GM21367 (cell line): ENCODE data around the gene C11orf68.
A peak's percentile ranks its signal among the peaks of the same experiment; 100 is the strongest.
"Not testable (repeated sequence)": the region's sequence is repeated elsewhere in the genome, so short reads cannot be mapped to it uniquely, and the experiment has no call there.

Experiments used
- ATAC-seq: cut with Tn5 transposase; IDR thresholded peaks from one replicate; pipeline ENCODE4 v1.9.1; 2021; ENCODE audit not compliant: unreplicated experiment

Gene C11orf68

DNA sequence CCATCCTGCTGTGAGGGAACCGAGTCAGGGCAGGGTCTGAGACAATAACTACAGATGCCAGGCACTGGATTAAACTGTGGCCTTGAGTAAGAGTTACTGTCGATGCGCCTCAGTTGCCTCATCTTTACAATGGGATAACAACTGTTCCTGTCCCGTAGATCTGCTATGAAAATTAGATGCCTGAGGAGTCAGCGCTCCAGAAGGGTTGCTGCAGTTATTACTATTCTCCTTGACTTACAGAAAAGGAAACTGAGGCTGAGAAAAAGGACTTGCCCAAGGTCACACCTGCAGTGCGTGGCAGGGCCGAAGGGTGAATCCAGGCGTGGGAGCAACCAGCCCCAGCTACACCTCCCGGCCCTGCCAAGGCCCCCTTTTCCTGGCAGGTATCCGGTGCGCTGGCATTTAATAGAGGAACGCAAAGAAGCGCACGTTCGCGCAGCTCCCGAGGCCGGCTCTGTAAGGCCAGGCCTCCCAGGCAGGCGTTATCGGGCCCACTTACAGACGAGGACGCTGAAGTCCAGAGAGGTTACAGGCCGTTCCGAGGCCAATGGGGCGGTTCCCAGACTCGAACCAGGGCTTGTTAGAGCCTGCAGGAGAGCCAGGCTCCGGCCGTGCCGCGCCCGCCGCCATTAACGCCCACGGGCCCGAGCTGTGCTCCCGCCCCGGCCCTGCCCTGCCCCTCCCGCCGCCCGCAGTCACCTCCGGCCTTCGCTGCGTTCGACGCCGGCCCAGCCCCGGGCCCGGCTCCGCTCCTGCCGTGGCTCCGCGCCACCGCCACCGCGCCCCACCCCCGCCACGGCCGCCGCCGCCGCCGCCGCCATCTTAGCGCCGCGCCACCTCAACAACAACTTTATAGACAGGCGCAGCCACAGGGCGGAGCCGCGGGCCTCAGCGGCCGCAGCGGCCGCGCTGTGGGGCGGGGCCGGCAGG is at the start of gene C11orf68:
TSS of gene C11orf68 (minus strand) at position 852 of the 930 bp plus-strand sequence. CDS start at position 821, 31 bp downstream.
- peak; percentile 32 for ATAC-seq

DNA sequence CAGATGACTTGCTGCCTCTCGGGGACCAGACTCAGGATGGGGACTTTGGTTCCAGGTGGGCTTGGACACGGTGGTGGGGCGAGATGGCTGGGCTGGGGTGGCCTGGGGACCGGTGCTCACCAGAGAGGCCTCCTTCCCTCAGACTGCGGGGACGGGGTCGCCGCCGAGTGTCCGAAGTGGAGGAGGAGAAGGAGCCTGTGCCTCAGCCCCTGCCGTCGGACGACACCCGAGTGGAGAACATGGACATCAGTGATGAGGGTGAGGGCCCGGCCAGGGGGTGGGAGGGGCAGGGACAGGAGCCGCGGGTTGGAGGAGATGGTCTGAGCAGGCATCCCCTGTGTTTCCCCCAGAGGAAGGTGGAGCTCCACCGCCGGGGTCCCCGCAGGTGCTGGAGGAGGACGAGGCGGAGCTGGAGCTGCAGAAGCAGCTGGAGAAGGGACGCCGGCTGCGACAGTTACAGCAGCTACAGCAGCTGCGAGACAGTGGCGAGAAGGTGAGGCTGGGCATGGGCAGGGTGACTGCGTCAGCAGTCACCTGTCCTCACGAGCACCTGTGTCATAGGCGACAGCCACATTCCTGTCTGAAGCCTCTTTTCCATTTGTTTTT is 48.6 kb upstream of the C11orf68 start:
- no peak for ATAC-seq

DNA sequence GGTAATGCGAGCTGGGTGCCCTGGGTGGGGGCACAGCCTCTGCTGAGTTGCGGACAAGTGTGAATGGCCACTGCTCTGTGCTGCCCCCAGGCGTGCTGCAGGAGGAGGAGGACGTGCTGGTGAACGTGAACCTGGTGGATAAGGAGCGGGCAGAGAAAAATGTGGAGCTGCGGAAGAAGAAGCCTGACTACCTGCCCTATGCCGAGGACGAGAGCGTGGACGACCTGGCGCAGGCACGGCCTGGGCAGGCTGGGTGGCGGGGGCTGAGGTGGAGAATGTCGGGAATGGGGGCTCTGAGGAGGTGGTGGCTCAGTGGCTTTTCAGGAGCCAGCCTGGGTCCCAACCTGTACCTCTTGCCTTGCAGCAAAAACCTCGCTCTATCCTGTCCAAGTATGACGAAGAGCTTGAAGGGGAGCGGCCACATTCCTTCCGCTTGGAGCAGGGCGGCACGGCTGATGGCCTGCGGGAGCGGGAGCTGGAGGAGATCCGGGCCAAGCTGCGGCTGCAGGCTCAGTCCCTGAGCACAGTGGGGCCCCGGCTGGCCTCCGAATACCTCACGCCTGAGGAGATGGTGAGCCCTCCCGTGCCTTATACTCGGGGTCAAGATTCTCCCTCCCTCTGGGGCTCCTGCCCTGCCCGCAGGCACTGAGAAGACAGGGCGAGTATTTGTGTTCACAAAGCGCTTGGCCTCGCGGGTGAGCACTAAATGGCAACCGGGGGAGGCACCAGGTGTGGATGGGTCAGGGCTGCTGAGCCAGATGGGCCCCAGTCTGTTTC is 47.3 kb upstream of the C11orf68 start:
- ATAC-seq, result no peak

DNA sequence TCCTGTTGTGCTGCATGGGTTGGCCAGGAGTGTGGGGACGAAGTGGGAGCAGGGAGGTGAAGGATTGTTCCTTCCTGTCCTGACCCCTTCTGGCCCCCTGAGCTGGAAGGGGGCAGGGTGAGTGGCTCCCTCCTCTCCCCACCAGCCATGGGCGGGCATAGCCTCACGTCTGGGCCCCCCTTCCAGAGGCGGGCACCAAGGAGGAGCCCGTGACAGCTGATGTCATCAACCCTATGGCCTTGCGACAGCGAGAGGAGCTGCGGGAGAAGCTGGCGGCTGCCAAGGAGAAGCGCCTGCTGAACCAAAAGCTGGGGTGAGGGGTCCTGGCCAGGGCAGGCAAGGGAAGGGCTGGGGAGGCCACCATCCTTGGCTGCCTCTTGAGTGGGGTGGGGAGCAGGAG is 46.0 kb upstream of the C11orf68 start:
- no peak for ATAC-seq

DNA sequence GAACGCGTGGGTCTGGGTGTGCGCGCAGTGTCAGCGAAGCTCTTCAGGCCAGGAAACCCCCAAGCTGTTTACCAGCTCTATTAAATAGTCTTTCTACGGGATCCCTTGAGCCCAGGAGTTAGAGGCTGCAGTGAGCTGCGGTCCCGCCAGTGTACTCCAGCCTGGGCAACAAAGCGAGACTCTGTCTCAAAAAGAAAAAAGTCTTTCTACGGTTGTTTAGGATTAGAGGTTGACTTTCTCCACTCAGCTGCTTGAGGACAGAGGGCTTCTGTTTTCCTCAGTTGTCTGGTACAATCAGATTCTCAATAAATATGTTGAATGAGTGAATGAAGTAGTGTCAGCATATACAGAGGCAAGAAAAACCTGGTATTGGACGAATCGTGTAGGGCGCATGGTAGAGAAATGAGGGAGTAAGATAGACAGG is 43.3 kb upstream of the C11orf68 start:
- ATAC-seq, result no peak

DNA sequence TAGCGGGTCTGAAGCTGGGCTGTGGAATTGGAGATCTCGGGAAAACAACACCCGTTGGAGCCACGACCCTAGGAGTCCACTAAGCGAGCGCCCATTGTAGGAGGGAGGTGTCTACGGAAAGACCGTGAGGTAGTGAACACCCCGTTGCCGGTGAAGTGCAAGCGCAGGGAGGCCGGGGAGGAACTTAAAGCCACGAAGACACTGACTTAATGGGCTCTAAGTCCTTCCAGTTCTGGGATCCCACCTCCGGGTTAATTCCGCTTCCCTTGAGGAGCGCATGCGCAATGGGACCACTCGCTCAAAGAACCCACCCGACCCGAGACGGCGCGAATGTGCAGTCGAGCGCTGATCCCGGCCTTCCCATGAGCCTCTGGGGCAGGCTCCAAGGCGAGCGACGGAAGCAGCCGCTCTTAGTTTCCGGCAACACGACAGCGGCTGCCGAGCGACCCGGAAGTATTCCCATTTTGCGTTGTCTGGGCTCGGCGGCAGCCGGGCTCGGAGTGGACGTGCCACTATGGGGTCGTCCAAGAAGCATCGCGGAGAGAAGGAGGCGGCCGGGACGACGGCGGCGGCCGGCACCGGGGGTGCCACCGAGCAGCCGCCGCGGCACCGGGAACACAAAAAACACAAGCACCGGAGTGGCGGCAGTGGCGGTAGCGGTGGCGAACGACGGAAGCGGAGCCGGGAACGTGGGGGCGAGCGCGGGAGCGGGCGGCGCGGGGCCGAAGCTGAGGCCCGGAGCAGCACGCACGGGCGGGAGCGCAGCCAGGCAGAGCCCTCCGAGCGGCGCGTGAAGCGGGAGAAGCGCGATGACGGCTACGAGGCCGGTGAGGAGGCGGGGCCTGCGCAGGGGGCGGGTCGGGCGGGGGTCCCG is 42.6 kb upstream of the C11orf68 start, which contains the start of gene SART1:
TSS of gene SART1 (plus strand) at position 468 of the 874 bp plus-strand sequence. CDS start at position 515, 47 bp downstream.
- peak; percentile 64 for ATAC-seq

DNA sequence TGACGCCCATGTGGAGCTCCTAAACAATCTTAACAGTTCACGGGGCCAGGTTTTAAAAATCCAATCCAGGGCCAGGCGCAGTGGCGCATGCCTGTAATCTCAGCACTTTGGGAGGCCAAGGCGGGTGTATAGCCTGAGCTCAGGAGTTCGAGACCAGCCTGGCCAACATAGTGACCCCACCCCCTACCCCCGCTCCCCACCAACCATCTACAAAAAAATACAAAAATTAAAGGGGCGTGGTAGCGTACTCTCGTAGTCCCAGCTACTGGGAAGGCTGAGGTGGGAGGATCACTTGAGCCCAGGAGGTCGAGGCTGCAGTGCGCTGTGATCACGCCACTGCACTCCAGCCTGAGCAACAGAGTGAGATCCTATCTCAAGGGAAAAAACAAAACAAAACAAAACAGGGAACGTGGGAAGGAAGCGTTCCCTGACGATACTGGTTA is 42.0 kb upstream of the C11orf68 start:
- ATAC-seq, result no peak

DNA sequence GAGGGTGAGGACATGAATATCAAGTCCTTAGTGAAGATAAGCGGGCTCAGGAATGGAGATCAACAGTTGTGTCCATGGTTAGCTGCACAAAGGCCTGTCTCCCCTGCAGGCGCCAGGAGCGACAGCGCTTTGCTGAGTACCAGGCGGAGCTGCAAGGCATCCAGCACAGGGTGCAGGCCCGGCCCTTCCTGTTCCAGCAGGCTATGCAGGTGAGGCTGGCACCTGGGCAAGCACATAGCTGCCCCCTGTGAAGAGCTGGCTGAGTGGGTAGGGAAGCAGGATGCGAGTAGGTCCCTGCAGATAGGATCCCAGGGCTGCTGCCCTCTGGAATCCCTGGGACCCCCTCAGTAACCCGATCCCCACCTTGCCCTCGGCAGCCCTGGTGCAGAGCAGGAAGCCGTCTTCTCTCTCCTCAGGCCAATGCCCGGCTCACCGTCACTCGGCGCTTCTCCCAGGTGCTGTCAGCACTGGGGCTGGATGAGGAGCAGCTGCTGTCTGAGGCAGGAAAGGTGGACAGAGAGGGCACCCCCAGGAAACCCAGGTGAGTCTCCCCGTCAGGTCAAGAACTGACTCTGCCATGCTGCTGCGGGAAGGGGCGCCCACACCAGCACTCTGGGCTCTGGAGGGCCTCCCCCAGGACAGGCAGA is 40.0 kb upstream of the C11orf68 start:
- no peak for ATAC-seq

DNA sequence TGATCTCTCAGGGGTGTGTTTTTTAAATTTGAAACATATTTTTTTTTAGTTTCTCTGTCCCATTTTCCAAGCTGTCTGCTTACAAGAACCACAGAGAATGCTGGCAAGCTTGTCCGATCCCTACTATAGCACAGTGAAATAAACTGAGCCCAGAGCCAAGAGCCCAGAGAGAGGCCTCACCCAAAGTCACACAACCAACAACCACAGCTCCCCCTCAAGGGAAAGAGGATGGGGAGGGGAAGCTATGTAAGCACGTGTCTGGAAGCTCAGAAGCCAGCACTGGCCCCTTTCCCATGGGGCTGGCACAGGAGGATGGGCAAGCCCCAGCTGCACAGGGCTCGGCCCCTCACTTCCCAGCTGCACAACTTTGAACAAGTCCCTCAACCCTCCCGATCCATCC is 39.4 kb upstream of the C11orf68 start:
- ATAC-seq, result no peak

DNA sequence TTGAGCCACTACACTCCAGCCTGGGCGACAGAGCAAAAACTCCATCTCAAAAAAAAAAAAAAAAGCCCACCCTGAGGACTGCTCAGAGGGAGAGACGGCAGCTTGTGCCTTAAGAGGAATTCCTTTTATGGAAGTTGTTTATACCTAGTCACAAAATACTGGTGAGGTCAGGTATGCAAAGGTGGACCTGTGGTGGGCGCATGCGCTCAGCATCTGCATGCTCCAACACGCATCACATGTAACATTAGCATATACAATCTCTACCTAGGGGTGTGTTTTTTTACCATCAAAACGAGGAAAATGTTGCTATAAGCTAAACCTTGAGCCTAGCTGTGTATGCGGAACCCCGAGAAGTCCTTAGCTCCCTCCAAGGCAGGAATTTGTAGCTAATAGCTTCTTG is 35.9 kb upstream of the C11orf68 start:
- no peak for ATAC-seq

DNA sequence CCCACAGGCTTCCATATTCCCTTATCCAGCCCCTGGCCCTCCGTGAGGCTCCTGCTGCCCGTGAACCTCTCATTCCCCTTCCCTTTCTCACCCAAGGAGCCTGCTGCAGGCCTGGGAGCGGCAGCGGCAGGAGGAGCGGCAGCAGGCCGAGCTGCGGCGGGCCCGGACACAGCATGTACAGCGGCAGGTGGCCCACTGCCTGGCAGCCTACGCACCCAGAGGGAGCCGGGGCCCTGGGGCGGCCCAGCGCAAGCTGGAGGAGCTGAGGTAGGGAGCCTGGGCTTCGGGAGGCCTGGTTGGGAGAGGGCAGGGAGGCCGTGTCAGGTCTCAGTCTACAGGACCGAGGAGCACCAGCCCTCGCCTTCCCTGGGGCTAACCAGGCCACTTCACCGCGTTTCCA is 34.6 kb upstream of the C11orf68 start:
- ATAC-seq, result no peak

DNA sequence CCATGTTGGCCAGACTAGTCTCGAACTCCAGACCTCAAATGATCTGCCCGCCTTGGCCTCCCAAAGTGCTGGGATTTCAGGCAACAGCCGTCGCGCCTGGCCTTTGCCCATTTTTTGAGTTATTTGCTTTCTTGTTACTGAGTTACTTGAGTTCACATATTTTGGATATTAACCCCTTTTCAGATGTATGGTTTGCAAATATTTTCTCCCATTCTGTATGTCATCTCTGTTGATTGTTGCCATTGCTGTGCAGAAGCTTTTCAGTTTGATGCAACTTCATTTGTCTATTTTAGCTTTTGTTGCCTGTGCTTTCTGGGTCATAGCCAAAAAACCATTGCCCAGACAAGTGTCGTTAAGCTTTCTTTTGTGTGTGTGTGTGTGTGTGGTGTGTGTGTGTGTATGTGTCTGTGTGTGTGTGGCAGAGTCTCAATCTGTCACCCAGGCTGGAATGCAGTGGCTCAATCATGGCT is 33.2 kb upstream of the C11orf68 start:
- ATAC-seq, result no peak

DNA sequence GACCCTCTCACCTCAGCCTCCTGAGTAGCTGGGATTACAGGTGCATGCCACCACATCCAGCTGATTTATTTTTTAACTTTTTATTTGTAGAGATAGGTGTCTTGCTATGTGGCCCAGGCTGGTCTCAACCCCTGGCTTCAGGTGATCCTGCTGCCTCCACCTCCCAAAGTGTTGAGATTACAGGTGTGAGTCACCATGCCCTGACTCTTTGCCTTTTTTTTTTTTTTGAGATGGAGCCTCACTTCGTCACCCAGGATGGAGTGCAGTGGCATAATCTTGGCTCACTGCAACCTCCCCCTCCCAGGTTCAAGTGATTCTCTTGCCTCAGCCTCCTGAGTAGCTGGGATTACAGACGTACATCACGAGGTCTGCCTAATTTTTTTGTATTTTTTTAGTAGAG is 32.8 kb upstream of the C11orf68 start:
- not testable (repeated sequence) for ATAC-seq

DNA sequence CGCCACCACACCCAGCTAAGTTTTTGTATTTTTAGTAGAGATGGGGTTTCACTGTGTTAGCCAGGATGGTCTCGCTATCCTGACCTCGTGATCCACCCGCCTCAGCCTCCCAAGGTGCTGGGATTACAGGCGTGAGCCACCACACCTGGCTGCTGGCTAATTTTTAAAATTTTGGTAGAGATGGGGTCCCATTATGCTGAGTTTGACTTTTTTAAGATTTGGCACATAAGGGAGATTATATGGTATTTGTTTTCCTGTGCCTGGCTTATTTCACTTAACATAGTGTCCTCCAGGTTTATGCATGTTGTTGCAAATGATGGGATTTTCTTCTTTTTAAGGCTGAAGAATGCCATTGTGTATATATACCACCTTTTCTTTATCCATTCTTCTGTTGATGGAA is 31.8 kb upstream of the C11orf68 start:
- ATAC-seq, result not testable (repeated sequence)

DNA sequence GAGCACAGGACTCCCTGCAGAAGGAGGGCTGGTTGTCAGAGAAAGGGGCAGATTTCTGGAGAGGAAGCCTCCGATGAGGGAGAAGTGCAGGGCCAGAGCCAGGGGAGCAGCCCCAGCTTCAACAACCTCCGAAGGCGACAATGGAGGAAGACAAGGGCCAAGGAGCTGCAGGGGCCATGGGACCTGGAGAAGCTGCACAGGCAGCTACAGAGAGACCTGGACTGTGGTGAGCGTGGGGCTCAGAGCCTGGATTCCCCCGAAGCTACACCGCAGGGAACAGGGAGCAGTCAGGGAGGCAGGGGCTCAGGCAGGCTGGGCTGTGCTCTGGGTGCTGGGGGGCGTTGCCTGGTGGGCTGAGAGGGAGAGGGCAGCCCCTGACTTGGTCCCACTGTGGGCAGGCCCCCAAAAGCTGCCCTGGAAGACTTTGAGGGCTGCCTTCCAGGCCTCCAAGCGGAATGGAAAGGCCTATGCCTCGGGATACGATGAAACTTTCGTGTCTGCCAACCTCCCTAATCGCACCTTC is 28.8 kb upstream of the C11orf68 start:
- ATAC-seq, result no peak

DNA sequence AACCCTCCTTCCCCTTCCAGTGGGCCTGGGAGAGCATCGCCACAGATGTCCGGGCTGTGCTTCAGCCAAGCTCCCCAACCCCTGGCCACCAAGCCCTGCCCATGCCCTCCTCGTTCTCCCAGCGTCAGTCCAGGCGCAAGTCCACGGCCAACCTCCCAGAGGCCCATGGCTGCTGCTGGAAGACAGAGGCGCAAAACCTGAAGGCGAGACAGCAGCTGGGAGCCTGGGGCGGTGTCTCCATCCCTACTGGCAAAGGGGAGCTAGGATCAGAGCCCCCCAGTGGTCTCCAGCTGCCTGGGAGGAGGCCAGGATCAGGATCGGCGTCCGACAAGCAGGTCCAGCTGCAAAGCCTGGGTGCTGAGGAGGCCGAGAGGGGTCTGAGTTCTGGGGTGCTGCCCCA is 28.3 kb upstream of the C11orf68 start:
- no peak for ATAC-seq

DNA sequence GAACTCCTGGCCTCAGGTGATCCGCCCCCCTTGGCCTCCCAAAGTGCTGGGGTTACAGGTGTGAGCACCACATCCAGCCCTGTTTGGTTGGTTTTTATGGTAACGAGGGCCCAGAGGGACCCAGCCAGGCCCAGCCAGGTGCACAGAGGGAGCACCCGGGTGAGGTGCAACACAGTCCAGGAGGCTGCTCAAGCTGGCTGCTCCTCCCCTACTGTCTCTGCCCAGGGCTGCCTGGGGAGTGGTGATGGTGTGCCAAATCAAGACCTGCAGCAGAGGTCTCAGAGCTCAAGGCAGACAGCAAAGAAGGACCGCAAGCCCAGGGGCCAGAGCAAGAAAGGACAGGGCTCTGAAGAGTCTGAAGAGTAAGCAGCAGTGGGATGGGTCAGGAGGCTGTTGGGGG is 27.8 kb upstream of the C11orf68 start:
- no peak for ATAC-seq

DNA sequence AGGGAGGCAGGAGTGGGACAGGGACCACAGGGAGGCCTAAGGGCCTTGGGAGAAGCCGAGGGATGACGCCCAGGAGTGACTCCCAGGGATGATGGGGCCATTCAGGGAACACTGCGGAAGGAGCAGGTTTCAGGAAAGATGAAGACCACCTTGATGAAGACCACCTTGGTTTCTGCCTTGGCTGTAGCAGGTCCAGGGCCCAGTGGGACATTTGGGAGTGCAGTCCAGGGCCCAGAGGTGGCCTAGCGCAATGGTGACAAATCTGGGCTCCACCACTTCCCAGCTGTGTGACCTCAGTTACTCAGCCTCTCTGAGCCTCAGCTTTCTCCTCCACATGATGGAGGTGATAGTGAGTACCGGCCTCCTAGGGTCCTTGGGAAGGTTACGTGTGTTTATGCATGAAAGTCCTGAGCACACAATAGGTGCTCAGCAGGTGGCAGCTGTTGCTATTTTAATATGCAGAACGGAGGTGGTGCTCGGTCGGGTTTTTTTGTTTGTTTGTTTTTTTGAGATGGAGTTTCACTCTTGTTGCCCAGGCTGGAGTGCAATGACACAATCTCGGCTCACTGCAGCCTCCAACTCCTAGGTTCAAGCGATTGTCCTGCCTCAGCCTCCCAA is 27.2 kb upstream of the C11orf68 start:
- ATAC-seq, result no peak

DNA sequence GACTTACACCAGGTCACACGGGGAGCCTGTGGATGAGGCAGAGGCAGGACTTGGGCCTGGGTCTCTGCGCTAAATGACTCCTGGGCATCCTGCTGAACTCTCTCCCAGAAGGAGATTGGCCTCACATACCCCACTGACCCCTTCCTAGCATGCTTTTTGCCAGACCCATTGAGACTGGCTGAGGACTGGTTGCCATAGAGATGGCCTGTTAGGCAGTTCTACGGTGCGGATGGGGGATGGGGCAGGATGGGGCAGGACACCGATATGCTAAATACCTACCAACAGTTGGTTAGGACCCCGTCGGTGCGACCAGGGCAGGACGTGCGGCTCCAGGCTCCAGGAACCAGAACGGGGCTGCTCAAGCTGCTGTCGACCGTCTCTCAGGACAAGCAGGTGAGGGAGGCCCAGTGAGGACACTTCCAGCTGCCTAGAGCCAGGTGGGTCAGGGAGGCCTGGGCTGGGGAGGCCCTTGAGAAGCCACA is 26.6 kb upstream of the C11orf68 start, which contains the start of gene TSGA10IP:
TSS of gene TSGA10IP (plus strand) at position 51 of the 482 bp plus-strand sequence. CDS start at position 247, 196 bp downstream.
- ATAC-seq, result no peak
